Activated T-cell treated with anti-CD3 and anti-CD28 coated beads, Interleukin-2, amount 50 U/mL, for 72 hours (primary cell): ENCODE data around the gene FUNDC2. TPM values are rescaled to one million over a fixed set of nuclear protein-coding genes. Genes with fewer than 3 reads are reported as not detected.

ENCODE experiments used
- total RNA-seq, 2 donors: library from RNA; stranded (reverse); gene quantifications; one replicate each; pipeline ENCODE4 v1.2.3, GENCODE V29; 2022

Gene FUNDC2
- total RNA-seq, 2 donors from 2014 or later = 34.6 to 42.8 TPM

Other genes starting within 250 kb of the FUNDC2 start
- 10 to 100 TPM; 29.5 to 37.1 TPM for gene MPP1, start 221.4 kb upstream of the FUNDC2 start, total RNA-seq
- not detected for gene SMIM9, start 192.2 kb upstream of the FUNDC2 start, total RNA-seq
- 10 to 100 TPM; 50.6 to 63.7 TPM for gene F8A1, start 140.5 kb upstream of the FUNDC2 start, total RNA-seq
- 10 to 100 TPM; 15.0 to 19.5 TPM for gene F8, start 4.1 kb upstream of the FUNDC2 start, total RNA-seq
- gene CMC4, start 44.3 kb downstream of the FUNDC2 start, total RNA-seq = 10 to 100 TPM in 1 of 2 donors, 1 to 10 TPM in 1; 9.4 to 15.0 TPM
- 10 to 100 TPM; 18.5 to 33.1 TPM for gene MTCP1, start 44.3 kb downstream of the FUNDC2 start, total RNA-seq
- gene BRCC3, start 44.7 kb downstream of the FUNDC2 start, total RNA-seq = 10 to 100 TPM; 25.9 to 33.3 TPM
- gene VBP1, start 189.6 kb downstream of the FUNDC2 start, total RNA-seq = 10 to 100 TPM; 61.6 to 66.3 TPM
- gene RAB39B, start 237.6 kb downstream of the FUNDC2 start, total RNA-seq = 10 to 100 TPM; 36.4 to 39.2 TPM